ENCODE measurements around the gene ARHGAP44.

DNA sequence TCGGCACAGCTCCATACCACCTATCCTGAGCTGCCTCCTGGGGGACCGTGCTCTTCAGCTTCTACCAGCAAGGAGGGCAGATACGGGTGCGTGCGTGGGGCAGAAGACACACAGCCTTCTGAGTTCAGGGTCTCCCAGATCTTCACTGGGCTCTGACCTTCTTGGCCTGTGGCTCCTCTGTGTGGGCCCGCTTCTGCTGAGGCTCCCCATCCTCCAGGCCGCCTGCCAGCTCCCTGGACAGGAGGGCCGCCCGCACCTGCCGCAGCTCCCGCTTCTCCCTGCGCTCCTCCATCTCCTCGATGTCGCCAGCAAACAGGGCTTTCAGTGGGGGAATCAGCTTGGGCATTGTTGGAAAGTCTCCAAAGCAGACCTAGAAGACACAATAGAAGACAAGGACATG is 203.4 kb downstream of the ARHGAP44 start:
- TF ChIP-seq, protein P1, sequence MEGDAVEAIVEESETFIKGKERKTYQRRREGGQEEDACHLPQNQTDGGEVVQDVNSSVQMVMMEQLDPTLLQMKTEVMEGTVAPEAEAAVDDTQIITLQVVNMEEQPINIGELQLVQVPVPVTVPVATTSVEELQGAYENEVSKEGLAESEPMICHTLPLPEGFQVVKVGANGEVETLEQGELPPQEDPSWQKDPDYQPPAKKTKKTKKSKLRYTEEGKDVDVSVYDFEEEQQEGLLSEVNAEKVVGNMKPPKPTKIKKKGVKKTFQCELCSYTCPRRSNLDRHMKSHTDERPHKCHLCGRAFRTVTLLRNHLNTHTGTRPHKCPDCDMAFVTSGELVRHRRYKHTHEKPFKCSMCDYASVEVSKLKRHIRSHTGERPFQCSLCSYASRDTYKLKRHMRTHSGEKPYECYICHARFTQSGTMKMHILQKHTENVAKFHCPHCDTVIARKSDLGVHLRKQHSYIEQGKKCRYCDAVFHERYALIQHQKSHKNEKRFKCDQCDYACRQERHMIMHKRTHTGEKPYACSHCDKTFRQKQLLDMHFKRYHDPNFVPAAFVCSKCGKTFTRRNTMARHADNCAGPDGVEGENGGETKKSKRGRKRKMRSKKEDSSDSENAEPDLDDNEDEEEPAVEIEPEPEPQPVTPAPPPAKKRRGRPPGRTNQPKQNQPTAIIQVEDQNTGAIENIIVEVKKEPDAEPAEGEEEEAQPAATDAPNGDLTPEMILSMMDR (IDR thresholded peaks at IDR 0.05; ENCODE audit: poor library complexity, severe bottlenecking) = no peak
- TF ChIP-seq POLR2AphosphoS5 (IDR thresholded peaks at IDR 0.05) (no peak), SMC3 (conservative IDR thresholded peaks at IDR 0.05; ENCODE audit: poor library complexity) (no peak), EP300 (conservative IDR thresholded peaks at IDR 0.05; ENCODE audit: poor library complexity, severe bottlenecking) (no peak), EZH2 (IDR thresholded peaks at IDR 0.05; ENCODE audit: borderline replicate concordance, insufficient read depth, low read length, poor library complexity, severe bottlenecking) (no peak), RAD21 (conservative IDR thresholded peaks at IDR 0.05) (no peak)
- TF ChIP-seq, protein P2, sequence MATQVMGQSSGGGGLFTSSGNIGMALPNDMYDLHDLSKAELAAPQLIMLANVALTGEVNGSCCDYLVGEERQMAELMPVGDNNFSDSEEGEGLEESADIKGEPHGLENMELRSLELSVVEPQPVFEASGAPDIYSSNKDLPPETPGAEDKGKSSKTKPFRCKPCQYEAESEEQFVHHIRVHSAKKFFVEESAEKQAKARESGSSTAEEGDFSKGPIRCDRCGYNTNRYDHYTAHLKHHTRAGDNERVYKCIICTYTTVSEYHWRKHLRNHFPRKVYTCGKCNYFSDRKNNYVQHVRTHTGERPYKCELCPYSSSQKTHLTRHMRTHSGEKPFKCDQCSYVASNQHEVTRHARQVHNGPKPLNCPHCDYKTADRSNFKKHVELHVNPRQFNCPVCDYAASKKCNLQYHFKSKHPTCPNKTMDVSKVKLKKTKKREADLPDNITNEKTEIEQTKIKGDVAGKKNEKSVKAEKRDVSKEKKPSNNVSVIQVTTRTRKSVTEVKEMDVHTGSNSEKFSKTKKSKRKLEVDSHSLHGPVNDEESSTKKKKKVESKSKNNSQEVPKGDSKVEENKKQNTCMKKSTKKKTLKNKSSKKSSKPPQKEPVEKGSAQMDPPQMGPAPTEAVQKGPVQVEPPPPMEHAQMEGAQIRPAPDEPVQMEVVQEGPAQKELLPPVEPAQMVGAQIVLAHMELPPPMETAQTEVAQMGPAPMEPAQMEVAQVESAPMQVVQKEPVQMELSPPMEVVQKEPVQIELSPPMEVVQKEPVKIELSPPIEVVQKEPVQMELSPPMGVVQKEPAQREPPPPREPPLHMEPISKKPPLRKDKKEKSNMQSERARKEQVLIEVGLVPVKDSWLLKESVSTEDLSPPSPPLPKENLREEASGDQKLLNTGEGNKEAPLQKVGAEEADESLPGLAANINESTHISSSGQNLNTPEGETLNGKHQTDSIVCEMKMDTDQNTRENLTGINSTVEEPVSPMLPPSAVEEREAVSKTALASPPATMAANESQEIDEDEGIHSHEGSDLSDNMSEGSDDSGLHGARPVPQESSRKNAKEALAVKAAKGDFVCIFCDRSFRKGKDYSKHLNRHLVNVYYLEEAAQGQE (IDR thresholded peaks at IDR 0.05; ENCODE audit: borderline replicate concordance) = no peak
